Measurements from ENCODE around the gene KRTAP10-5.
"Not testable (repeated sequence)": the region's sequence is repeated elsewhere in the genome, so short reads cannot be mapped to it uniquely, and the experiment has no call there.

Gene KRTAP10-5

DNA sequence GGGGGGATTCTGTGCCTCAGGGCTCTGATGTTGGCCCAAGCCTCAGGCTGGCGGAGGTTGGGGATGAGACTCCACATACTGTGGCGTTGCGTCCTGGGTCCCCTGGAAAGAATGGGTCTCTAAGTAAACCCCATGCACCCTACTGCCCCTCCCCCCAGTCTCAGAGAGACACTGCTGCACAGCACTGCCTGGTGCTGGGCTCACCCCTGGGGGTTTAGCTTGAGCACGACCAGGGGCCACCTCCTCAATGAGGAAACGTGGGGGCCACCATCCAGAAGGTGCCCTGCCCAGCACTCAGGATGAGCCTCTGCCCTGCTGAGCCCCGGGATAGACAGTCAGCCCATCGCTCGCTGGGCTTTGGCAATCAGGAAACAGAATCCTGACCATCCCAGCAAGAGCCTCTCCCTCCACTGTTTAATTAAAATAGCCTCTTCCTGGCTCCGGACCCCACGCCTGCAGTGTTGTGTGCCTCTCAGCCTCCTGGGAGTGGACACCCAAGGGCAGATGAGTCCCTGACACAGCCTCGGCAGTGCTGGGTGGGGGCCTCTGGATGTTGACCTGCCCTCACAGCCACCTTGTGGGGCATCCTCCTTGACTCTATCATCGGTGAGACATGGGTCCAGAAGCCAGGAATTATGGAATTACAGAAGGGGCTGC lies 10.4 kb downstream of the KRTAP10-5 start:
- FAIRE-seq: no peak

DNA sequence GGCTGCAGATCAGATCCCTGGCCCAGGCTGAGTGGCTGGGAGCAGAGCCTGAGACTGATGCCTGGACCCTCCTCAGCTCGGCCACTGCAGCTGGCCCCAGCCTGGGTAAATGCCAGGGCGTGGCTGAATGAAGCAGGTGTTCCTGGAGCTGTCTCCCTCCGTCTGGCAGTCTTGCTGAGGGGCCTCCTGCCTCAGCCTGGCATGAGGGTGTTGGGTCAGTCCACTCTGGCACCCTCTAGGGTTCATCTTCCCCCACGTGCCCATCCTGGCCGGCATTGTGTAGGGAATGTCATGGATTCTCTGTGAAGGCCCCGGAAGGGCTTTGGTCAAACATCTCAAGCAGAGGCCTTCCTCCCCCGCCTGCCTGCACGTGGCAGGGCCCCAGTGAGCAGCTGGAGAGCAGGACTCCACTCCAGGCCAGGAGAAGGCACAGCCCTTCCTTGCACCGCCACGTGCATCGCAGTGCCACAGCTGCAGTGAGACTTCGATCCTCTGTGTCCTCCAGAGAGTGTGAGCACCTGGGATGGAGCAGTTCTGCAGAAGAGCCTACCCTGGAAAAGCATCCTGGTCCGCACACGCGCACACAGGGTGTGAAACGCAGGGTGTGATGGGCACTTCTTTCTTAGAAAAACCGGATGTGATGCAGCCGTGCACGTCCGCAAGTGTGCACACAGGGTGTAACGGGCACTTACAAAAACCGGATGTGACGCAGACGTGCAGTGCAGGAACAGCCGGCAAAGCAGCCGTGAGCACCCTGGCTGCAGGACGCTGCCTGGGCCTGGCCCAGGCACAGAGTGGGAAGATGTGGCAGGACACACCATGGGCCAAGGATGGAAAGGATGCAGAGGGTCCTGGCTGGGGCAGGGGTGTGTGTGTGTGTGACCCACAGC lies 11.5 kb downstream of the KRTAP10-5 start:
- no peak for FAIRE-seq

DNA sequence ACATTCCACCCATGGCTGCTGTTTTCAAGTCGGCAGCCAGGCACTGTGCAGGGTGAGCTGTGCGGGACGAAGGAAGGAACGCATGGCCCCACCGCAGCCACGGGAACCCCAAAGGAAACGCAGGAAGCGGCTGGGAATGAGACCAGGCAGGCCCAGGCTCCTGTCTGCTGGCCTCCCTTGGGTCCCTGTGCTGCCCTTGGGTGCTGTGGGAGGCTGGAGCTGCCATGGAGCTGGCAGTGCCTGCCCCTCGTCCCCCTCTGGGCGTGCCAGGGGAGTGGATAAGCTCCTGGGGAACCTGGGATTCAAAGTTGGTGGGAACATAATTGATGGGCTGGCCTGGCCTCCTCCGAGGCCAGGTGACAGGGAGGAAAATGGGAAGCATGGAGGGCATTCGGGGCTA lies 12.1 kb downstream of the KRTAP10-5 start:
- no peak for FAIRE-seq

GRCh38 chr21:44567481-44568171 lies 12.8 kb downstream of the KRTAP10-5 start:
- FAIRE-seq: no peak

DNA sequence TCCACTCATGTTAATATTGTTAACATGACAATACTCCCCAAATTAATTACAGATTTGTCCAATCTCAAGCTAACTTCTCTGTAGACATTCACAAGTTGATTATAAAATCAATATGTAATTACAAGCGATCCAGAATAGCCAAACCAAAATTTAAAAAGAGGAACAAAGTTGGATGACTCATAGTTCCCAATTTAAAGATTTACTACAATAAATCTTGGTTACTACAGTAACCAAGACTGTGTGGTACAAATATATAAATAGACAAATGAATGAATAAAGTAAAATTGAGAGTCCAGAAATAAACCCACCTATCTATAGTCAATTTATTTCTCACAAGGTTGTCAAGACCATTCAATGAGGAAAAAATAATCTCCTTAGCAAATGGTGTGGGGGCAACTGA lies 14.0 kb downstream of the KRTAP10-5 start:
- no peak for FAIRE-seq

DNA sequence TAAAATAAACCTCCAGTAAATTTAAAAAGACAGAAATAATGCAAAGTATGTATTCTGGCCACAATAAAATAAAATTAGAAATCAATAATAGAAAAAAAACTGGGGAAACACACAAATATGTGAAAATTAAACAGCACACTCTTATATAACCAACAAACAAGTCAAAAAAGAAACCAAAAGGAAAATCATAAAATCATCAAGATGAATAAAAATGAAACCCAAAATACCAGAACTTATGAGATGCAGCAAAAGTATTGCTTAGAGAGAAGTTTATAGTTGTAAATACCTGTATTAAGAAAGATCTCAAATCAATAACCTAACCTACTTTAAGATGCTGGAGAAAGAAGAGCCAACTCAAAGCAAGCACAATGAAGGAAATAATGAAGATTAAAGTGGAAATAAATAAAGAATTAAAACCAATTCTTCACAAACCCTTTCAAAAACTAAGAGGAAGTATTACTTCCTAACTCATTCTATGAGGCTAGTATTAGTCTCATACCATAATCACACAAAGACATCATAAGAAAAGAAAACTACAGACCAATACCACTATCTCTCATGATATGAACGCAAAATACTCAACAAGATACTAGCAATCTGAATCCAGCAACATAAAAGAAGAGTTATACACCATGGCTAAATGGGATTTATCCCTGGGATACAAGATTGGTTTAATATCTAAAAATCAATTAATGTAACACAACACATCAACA lies 15.4 kb downstream of the KRTAP10-5 start:
- no peak for FAIRE-seq

DNA sequence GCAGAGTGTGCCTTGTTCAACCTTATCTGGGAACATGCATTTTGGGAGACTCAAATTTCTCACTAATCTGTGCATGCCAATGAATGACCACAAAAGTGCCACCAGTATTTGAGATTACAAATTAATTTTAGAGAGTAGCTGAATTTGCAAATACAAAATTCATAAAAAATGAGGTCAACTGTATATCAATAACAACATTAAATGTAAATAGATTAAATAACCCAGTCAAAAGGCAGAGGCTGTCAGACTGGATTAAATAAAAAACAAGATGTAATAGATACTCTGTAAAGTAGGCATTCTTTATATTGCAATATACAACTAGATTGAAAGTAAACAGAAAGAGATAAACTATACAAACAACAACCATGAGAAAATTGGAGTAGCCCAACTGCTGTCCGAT lies 16.3 kb downstream of the KRTAP10-5 start:
- no peak for FAIRE-seq

DNA sequence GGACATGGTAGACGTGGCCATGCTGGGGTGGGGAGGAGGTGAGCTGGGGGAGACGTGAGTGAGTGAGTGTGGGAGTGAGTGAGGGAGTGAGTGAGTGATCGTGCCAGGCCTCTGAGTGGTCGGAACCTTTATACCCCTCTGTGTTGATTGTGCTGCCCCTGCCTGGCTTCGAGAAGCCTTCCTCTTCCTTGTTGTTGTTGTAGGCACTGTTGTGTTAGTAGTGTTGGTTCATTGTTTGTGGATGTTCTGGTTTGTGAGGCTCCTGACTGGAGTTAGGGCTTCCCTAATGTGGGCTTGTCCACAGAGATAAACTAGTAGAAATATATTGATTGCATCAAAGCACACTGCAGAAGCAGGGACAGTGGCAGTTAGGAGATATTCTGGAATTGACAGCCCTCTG lies 21.7 kb downstream of the KRTAP10-5 start, which contains the start of gene KRTAP10-3:
TSS of gene KRTAP10-3 (minus strand) at position 101 of the 400 bp plus-strand sequence. CDS start at position 21, 80 bp downstream.
- no peak for FAIRE-seq

DNA sequence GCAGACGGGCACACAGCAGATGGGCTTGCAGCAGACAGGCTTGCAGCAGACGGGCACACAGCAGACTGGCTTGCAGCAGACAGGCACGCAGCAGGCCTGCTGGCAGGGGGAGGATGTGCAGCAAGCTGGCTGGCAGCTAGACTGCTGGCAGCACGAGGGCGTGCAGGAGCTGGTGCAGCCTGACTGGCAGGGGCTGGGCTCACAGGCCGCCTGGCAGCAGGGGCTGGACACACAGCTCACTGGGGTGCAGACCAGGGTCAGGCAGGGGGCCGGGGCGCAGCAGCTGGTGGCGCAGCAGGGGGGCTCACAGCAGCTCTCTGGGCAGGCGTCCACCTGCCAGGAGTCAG lies 22.1 kb downstream of the KRTAP10-5 start:
- FAIRE-seq: not testable (repeated sequence)

DNA sequence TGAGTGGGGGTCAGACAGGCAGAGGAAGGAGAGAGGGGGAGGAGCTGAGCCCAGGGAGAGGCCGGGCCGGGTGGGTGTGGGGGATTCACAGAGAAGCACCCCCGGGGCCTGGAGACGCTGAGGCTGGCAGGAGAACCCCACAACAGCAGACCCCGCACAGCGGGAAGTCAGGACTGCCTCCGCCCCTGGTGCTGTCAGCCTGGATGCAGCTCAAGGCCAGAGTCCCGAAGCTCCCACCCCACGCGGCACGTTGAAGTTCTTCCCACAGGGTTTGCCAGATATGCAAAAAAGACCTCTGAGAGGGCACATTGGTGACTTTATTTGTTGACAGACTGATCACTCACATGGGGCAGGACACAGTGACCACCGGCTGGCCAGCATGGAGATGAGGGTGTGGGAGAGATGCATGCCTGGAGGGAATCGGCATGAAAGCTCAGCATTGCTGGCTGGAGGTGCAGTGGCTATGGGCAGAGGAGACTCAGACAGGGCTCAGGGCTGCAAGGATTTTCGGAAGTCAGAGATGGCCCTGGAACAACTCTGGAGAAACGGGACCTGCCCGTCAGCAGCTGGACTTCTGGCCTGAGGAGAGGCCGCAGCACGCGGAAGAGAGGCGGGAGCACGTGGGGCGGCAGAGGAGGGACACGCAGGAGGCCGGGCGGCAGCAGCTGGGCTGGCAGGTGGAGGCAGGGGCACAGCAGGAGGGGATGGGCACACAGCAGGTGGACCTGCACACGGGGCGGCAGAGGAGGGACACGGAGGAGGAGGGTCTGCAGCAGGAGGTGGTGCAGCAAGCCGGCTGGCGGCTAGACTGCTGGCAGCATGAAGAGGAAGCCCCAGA lies 22.7 kb downstream of the KRTAP10-5 start:
- no peak for FAIRE-seq

DNA sequence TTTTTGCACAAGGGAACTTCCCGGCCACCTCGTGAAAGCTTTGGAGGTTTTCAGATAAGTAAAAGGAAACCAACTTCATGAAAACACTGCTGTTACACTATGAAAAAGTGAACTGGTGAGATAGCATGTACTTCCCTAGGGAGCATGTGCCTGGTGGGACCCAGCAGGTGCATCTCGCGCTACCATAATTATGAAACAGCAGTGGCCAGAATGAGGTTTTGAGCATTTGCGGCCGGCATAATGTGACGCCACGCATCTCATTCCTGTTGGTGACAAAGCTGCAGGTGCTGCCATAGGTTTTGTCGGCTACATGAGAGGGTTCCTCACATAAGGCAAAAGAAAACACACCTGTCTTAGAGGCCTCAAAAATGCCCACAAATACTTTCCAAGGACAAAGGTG lies 23.5 kb downstream of the KRTAP10-5 start:
- FAIRE-seq: no peak

DNA sequence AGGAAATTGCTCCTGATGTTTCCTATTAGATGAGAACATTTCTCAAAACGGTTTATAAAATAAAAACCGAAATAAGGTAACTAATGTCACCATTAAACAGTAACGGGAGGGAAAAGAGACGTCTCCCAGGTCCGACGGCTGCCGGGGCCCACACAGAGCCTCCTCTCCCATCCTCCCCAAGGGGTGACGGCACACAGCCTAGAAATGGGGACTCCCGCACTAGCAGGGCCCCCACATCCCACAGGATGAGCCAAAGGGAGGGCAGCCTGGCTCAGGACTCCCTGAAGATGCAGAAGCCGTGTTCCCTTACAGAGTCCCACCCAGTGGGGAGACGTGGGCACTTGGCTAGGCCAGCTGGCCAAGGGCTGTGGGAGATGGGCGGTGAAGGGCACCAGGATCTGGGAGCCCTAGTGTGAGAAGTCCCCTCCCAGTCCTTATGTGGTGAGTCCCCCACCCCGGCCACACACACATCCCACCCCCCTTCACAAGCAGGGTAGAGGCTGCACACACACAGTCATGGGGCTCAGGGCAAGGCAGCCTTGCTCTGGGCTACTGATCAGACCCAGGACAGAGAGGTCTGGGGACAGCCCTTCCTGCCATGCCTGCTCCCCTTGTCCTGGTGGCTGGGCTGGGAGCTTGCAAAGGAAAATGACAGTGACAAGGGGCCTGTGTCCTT lies 25.1 kb downstream of the KRTAP10-5 start:
- no peak for FAIRE-seq

GRCh38 chr21:44552681-44553080 lies 27.7 kb downstream of the KRTAP10-5 start:
- FAIRE-seq: no peak

DNA sequence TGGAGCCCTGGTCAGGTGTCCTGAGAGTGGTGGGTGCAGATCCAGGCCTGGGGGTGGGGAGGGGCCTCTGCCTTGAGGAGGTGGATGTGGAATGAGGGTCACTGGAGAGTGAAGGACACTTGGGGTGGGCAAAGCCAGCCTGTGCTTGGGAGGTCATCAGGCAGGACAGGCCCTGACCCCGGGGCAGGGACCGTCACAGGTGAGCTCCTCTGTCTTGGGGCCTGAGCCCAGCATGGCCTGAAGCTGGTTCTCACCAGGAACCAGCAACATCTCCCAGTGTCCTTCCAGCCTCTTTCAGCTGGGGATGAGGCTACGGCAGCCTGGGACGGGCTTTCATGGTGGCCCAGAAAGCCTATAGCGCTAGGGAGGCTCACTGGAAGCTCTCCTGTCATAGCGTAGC lies 28.3 kb downstream of the KRTAP10-5 start:
- no peak for FAIRE-seq

- no peak for FAIRE-seq
Measured at GRCh38 chr21:44551340-44551961, 29.0 kb downstream of the KRTAP10-5 start, which contains the start of gene KRTAP10-2. Gene KRTAP10-2, minus strand, starts transcription at chr21:44551505. Its CDS starts 47 bp downstream, at chr21:44551458.

GRCh38 chr21:44550807-44551206 lies 29.6 kb downstream of the KRTAP10-5 start:
- FAIRE-seq: no peak

GRCh38 chr21:44550285-44550684 lies 30.1 kb downstream of the KRTAP10-5 start:
- not testable (repeated sequence) for FAIRE-seq

- no peak for FAIRE-seq
Measured at GRCh38 chr21:44549525-44550211, 30.7 kb downstream of the KRTAP10-5 start.

DNA sequence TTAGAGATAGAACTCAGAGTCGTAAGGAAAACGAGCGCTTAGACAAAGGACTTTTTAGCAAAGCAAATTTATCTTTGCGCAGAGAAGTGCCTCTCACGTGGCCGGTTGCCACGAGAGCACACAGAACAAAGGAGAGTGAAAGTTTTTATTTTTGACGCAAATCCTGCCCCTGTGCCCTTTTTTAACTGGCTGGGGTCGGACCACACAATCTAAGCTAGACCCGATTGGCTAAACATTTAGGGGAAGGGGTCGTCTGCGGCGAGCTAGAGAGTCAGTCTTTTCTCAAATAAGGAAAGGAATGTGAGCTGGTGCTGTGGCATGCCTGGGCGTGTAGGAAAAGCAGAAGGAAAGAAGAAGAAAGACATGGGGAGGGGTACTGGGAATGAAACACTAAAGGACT lies 31.5 kb downstream of the KRTAP10-5 start:
- FAIRE-seq: no peak

- no peak for FAIRE-seq
Measured at GRCh38 chr21:44548381-44548780, 32.0 kb downstream of the KRTAP10-5 start.
